H9 (cell line): ENCODE results near the gene ROR1. TPM values are rescaled to one million over a fixed set of nuclear protein-coding genes. Genes with fewer than 3 reads are reported as not detected.

Experiments
- DNase-seq: peaks from one replicate; pipeline ENCODE4 v3.0.0-alpha.2; 2017
- H2AFZ ChIP-seq: one replicate; pipeline ENCODE4 v1.6.1; 2013; ENCODE audit warnings: mild to moderate bottlenecking, low read length, control low read depth, moderate library complexity
- H2AK5ac ChIP-seq: 2 replicates; pipeline ENCODE4 v1.6.1; 2013; ENCODE audit warnings: low read length, control low read depth, mixed read lengths; ENCODE audit not compliant: insufficient read length
- H2BK120ac ChIP-seq: one replicate; pipeline ENCODE4 v1.6.1; 2013; ENCODE audit warnings: low read depth, mild to moderate bottlenecking, low read length, control low read depth, inconsistent platforms; ENCODE audit not compliant: poor library complexity, severe bottlenecking
- H2BK12ac ChIP-seq: 2 replicates; pipeline ENCODE4 v1.6.1; 2013; ENCODE audit warnings: low read length, control low read depth, mixed read lengths, low read depth; ENCODE audit not compliant: insufficient read length
- H2BK15ac ChIP-seq: 2 replicates; pipeline ENCODE4 v1.6.1; 2013; ENCODE audit warnings: low read depth, low read length, control low read depth
- H2BK20ac ChIP-seq: one replicate; pipeline ENCODE4 v1.6.1; 2013; ENCODE audit warnings: low read depth, mild to moderate bottlenecking, low read length, control low read depth, inconsistent platforms; ENCODE audit not compliant: poor library complexity, severe bottlenecking
- H2BK5ac ChIP-seq: 2 replicates; pipeline ENCODE4 v1.6.1; 2013; ENCODE audit warnings: low read length, control low read depth, mixed read lengths; ENCODE audit not compliant: insufficient read length
- H3K14ac ChIP-seq: 2 replicates; pipeline ENCODE4 v1.6.1; 2013; ENCODE audit warnings: low read length, control low read depth; ENCODE audit not compliant: insufficient read depth
- H3K18ac ChIP-seq: 2 replicates; pipeline ENCODE4 v1.6.1; 2013; ENCODE audit warnings: low read depth, mild to moderate bottlenecking, mixed read lengths, low read length, control low read depth; ENCODE audit not compliant: insufficient read length
- H3K23ac ChIP-seq: 2 replicates; pipeline ENCODE4 v1.6.1; 2013; ENCODE audit warnings: low read length, control low read depth, mixed read lengths, low read depth; ENCODE audit not compliant: insufficient read length
- H3K23me2 ChIP-seq: 2 replicates; pipeline ENCODE4 v1.6.1; 2013; ENCODE audit warnings: low read depth, mild to moderate bottlenecking, mixed read lengths, low read length, control low read depth; ENCODE audit not compliant: insufficient read length, poor library complexity, severe bottlenecking
- H3K27ac ChIP-seq: 2 replicates; pipeline ENCODE4 v1.5.1; 2013; ENCODE audit warnings: low read length, control low read depth, mixed read lengths, low read depth; ENCODE audit not compliant: insufficient read length
- H3K27me3 ChIP-seq: 2 replicates; pipeline ENCODE4 v1.6.1; 2013; ENCODE audit warnings: low read length, control low read depth, inconsistent platforms; ENCODE audit not compliant: insufficient read depth
- H3K4ac ChIP-seq: 2 replicates; pipeline ENCODE4 v1.6.1; 2013; ENCODE audit warnings: low read depth, mild to moderate bottlenecking, control low read depth, inconsistent platforms, low read length, moderate library complexity
- H3K4me1 ChIP-seq: 2 replicates; pipeline ENCODE4 v1.6.1; 2013; ENCODE audit warnings: low read length, control low read depth, inconsistent platforms; ENCODE audit not compliant: insufficient read depth
- H3K4me2 ChIP-seq: 2 replicates; pipeline ENCODE4 v1.6.1; 2013; ENCODE audit warnings: low read length, control low read depth, mixed read lengths; ENCODE audit not compliant: insufficient read length, insufficient read depth
- H3K56ac ChIP-seq: 2 replicates; pipeline ENCODE4 v1.6.1; 2013; ENCODE audit warnings: low read depth, mild to moderate bottlenecking, mixed read lengths, low read length, control low read depth; ENCODE audit not compliant: insufficient read length
- H3K79me1 ChIP-seq: 2 replicates; pipeline ENCODE4 v1.6.1; 2013; ENCODE audit warnings: low read depth, mild to moderate bottlenecking, moderate library complexity, low read length, control low read depth, inconsistent platforms; ENCODE audit not compliant: insufficient read depth, poor library complexity, severe bottlenecking
- H3K79me2 ChIP-seq: 2 replicates; pipeline ENCODE4 v1.6.1; 2013; ENCODE audit warnings: low read length, control low read depth, inconsistent platforms; ENCODE audit not compliant: insufficient read depth
- H3K9ac ChIP-seq: 2 replicates; pipeline ENCODE4 v1.6.1; 2013; ENCODE audit warnings: low read length, control low read depth, mixed read lengths; ENCODE audit not compliant: insufficient read length; ENCODE audit errors: extremely low read depth
- H3K9me3 ChIP-seq: one replicate; pipeline ENCODE4 v1.6.1; 2013; ENCODE audit warnings: low read depth, low read length, inconsistent platforms; ENCODE audit not compliant: control insufficient read depth
- H3T11ph ChIP-seq: one replicate; pipeline ENCODE4 v1.6.1; 2013; ENCODE audit warnings: mild to moderate bottlenecking, low read length, control low read depth, inconsistent platforms
- H4K20me1 ChIP-seq: one replicate; pipeline ENCODE4 v1.6.1; 2013; ENCODE audit not compliant: control insufficient read depth, insufficient read length, insufficient read depth
- H4K5ac ChIP-seq: 2 replicates; pipeline ENCODE4 v1.6.1; 2013; ENCODE audit warnings: low read depth, mild to moderate bottlenecking, mixed read lengths, low read length, control low read depth; ENCODE audit not compliant: insufficient read length
- H4K8ac ChIP-seq: replicated peaks from 2 replicates; pipeline ENCODE4 v1.6.1; 2013; ENCODE audit warnings: low read length, control low read depth, mixed read lengths, low read depth; ENCODE audit not compliant: insufficient read length
- H4K91ac ChIP-seq: 2 replicates; pipeline ENCODE4 v1.6.1; 2013; ENCODE audit warnings: low read depth, mild to moderate bottlenecking, moderate library complexity, mixed read lengths, low read length, control low read depth; ENCODE audit not compliant: insufficient read length
- H3K27ac Mint-ChIP-seq, 3 experiments: 2 replicates in 2 of 3; 3 replicates in 1 of 3; pipeline ENCODE4 v1.8.0; 2020 to 2021; ENCODE audit warnings: mixed read lengths in 3 of 3, mild to moderate bottlenecking in 1 of 3, moderate library complexity in 1 of 3
- H3K27me3 Mint-ChIP-seq: 2 replicates; pipeline ENCODE4 v1.8.0; 2021; ENCODE audit warnings: low read depth, mild to moderate bottlenecking, moderate library complexity, mixed read lengths
- H3K36me3 Mint-ChIP-seq, 3 experiments: 2 replicates in 2 of 3; 3 replicates in 1 of 3; pipeline ENCODE4 v1.8.0; 2020 to 2021; ENCODE audit warnings: low read depth in 3 of 3, mixed read lengths in 3 of 3; ENCODE audit not compliant: insufficient read depth in 1 of 3
- H3K4me1 Mint-ChIP-seq, 2 experiments: 2 replicates each; pipeline ENCODE4 v1.8.0; 2020; ENCODE audit warnings: mixed read lengths in 2 of 2
- H3K4me3 Mint-ChIP-seq, 2 experiments: 2 replicates in 1 of 2; 3 replicates in 1 of 2; pipeline ENCODE4 v1.8.0; 2020 to 2021; ENCODE audit warnings: mild to moderate bottlenecking in 2 of 2, mixed read lengths in 2 of 2, moderate library complexity in 1 of 2
- H3K9me3 Mint-ChIP-seq, 2 experiments: 2 replicates in 1 of 2; 3 replicates in 1 of 2; pipeline ENCODE4 v1.8.0; 2020; ENCODE audit warnings: mild to moderate bottlenecking in 2 of 2, mixed read lengths in 2 of 2, moderate library complexity in 1 of 2
- CTCF ChIP-seq: fragments of 200-600 bp; sonication (generic); conservative IDR thresholded peaks from 3 replicates; pipeline ENCODE4 v1.8.0; 2021; ENCODE audit warnings: antibody characterized with exemption, mild to moderate bottlenecking
- WGBS: extraction: QIAGEN DNeasy Blood & Tissue Kit; methylation state at CpG from one replicate; pipeline ENCODE4 v1.1.7; 2013; ENCODE audit warnings: missing lambda C conversion rate, low lambda C conversion rate, mixed read lengths; ENCODE audit not compliant: insufficient read length; ENCODE audit errors: extremely low coverage; 5-methylcytosine and 5-hydroxymethylcytosine counted together
- total RNA-seq: library from RNA; stranded (reverse); gene quantifications from 2 replicates; pipeline ENCODE4 v1.2.1, GENCODE V29; 2021

Gene ROR1
- total RNA-seq, 1 experiment from 2014 or later: 75.9 TPM

DNA sequence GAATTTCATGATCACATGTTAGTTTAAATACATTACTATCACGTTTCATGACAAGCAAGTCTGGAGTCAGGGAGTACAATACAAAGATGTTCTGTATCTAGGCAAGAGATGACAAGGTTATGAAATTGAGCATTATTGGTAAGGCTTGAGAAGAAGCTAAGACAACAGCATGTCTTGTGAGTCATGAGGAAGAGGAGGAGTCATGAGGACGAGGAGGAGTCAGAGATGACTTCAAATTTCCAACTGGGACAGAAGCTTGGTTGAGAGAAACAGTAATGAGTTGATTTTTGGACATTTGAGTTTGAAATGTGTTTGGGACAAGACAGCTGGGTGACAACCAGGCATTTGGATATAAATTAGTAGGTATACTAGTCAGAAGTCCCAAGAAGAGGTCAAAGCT is 425.3 kb downstream of the ROR1 start:
- H3K4me1 ChIP-seq: no peaks in the 10 kb centered on the region; the same call in 1 of the 2 replicates
- peaks cover 13 to 17% of the 10 kb centered on the region in 2 experiments for H3K4me1 Mint-ChIP-seq
- no peak overlapping the region for H3K27ac Mint-ChIP-seq
- no peak overlapping the region for H3K23ac ChIP-seq
- no peaks in the 10 kb centered on the region for H3K79me1 ChIP-seq
- no peaks in the 10 kb centered on the region for H3K79me2 ChIP-seq
- no peak overlapping the region for H3K4ac ChIP-seq
- H3T11ph ChIP-seq: no peak overlapping the region
- H4K91ac ChIP-seq: no peak overlapping the region
- no peaks in the 10 kb centered on the region for H3K23me2 ChIP-seq
- H3K27me3 ChIP-seq: no peaks in the 10 kb centered on the region
- H2BK20ac ChIP-seq: no peak overlapping the region
- H2BK12ac ChIP-seq: no peak overlapping the region
- no peak overlapping the region for H3K9ac ChIP-seq
- no peak overlapping the region for H3K27ac ChIP-seq
- H3K14ac ChIP-seq: no peak overlapping the region
- no CpG with 5 or more reads among the region's 2 CpGs for WGBS
- peaks cover 11 to 13% of the 10 kb centered on the region in 2 experiments for H3K9me3 Mint-ChIP-seq
- H4K5ac ChIP-seq: no peak overlapping the region
- no peak overlapping the region for H4K8ac ChIP-seq
- no peak overlapping the region for H2BK120ac ChIP-seq
- no peaks in the 10 kb centered on the region for H3K9me3 ChIP-seq
- no peak overlapping the region for H2AFZ ChIP-seq
- no peak overlapping the region for H3K18ac ChIP-seq
- H3K27me3 Mint-ChIP-seq: peaks cover 3% of the 10 kb centered on the region
- H2BK5ac ChIP-seq: no peak overlapping the region
- no peak overlapping the region for H3K56ac ChIP-seq
- no peak overlapping the region for H3K4me3 Mint-ChIP-seq
- DNase-seq: no peak
- H2BK15ac ChIP-seq: no peak overlapping the region
- no peak overlapping the region for H3K4me2 ChIP-seq
- H3K36me3 Mint-ChIP-seq: peaks cover 3 to 5% (median 4%) of the 10 kb centered on the region in 3 experiments; a peak in 6 of 7 replicates
- no peaks in the 10 kb centered on the region for H4K20me1 ChIP-seq
- TF ChIP-seq CTCF: no peak
- H2AK5ac ChIP-seq: no peak overlapping the region
